Measurements from ENCODE around the gene SUMO4. TPM values are rescaled to one million over a fixed set of nuclear protein-coding genes. Genes with fewer than 3 reads are reported as not detected.
A peak's percentile ranks its signal among the peaks of the same experiment; 100 is the strongest.

Gene SUMO4
- total RNA-seq, 1 donor from 2014 or later, result 2.8 TPM

- H3K27me3 Mint-ChIP-seq, result peaks cover 28% of the 10 kb centered on the region
- no peaks in the 10 kb centered on the region for H3K9me3 Mint-ChIP-seq
- peaks cover 17% of the 10 kb centered on the region for H3K4me1 Mint-ChIP-seq (ENCODE audit: unreplicated experiment)
- no peak overlapping the region for H3K4me3 Mint-ChIP-seq
- no peak overlapping the region for H3K27ac Mint-ChIP-seq
- no peak for TF ChIP-seq CTCF (conservative IDR thresholded peaks at IDR 0.05)
- no peak for DNase-seq (ENCODE audit: extremely low spot score, unreplicated experiment)
- no peaks in the 10 kb centered on the region for H3K36me3 Mint-ChIP-seq
These were observed 48.9 kb downstream of the SUMO4 start for GRCh38 chr6:149448821-149449453.

GRCh38 chr6:149449831-149450678 lies 50.0 kb downstream of the SUMO4 start:
- H3K27ac Mint-ChIP-seq, result peak overlapping the region; percentile 63
- no peaks in the 10 kb centered on the region for H3K36me3 Mint-ChIP-seq
- DNase-seq (ENCODE audit: extremely low spot score, unreplicated experiment), result no peak
- peaks cover 16% of the 10 kb centered on the region for H3K4me1 Mint-ChIP-seq (ENCODE audit: unreplicated experiment)
- H3K27me3 Mint-ChIP-seq, result peaks cover 30% of the 10 kb centered on the region
- no peak for TF ChIP-seq CTCF (conservative IDR thresholded peaks at IDR 0.05)
- H3K4me3 Mint-ChIP-seq, result peak overlapping the region; percentile 76
- no peaks in the 10 kb centered on the region for H3K9me3 Mint-ChIP-seq

Other genes starting within 250 kb of the SUMO4 start
- 58.7 TPM in 2 replicates for gene TAB2, start 82.5 kb upstream of the SUMO4 start, total RNA-seq (ENCODE audit: low replicate concordance)
- gene ZC3H12D, start 84.8 kb downstream of the SUMO4 start, total RNA-seq (ENCODE audit: low replicate concordance), result 0.58 and 0.98 TPM in 2 replicates
- 29.4 and 36.7 TPM in 2 replicates for gene PPIL4, start 145.8 kb downstream of the SUMO4 start, total RNA-seq (ENCODE audit: low replicate concordance)
- gene GINM1, start 166.1 kb downstream of the SUMO4 start, total RNA-seq (ENCODE audit: low replicate concordance), result 29.2 and 29.4 TPM in 2 replicates
- gene KATNA1, start 248.5 kb downstream of the SUMO4 start, total RNA-seq (ENCODE audit: low replicate concordance), result 12.3 and 17.3 TPM in 2 replicates

Measured in type B pancreatic cell (in vitro differentiated cells).